ENCODE data around the gene ADAMTS17.
A peak's percentile ranks its signal among the peaks of the same experiment; 100 is the strongest.

The ADAMTS17 gene

GRCh38 chr15:99998661-99999101, 343.1 kb downstream of the ADAMTS17 start:
- DNase-seq (ENCODE audit: low read depth): peak; percentile 3
- no peak overlapping the region for H3K4me3 ChIP-seq (ENCODE audit: low read depth, low read length)
- TF ChIP-seq, protein P1, sequence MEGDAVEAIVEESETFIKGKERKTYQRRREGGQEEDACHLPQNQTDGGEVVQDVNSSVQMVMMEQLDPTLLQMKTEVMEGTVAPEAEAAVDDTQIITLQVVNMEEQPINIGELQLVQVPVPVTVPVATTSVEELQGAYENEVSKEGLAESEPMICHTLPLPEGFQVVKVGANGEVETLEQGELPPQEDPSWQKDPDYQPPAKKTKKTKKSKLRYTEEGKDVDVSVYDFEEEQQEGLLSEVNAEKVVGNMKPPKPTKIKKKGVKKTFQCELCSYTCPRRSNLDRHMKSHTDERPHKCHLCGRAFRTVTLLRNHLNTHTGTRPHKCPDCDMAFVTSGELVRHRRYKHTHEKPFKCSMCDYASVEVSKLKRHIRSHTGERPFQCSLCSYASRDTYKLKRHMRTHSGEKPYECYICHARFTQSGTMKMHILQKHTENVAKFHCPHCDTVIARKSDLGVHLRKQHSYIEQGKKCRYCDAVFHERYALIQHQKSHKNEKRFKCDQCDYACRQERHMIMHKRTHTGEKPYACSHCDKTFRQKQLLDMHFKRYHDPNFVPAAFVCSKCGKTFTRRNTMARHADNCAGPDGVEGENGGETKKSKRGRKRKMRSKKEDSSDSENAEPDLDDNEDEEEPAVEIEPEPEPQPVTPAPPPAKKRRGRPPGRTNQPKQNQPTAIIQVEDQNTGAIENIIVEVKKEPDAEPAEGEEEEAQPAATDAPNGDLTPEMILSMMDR (IDR thresholded peaks at IDR 0.05; ENCODE audit: control insufficient read depth, extremely low read depth, insufficient read depth): no peak

DNA sequence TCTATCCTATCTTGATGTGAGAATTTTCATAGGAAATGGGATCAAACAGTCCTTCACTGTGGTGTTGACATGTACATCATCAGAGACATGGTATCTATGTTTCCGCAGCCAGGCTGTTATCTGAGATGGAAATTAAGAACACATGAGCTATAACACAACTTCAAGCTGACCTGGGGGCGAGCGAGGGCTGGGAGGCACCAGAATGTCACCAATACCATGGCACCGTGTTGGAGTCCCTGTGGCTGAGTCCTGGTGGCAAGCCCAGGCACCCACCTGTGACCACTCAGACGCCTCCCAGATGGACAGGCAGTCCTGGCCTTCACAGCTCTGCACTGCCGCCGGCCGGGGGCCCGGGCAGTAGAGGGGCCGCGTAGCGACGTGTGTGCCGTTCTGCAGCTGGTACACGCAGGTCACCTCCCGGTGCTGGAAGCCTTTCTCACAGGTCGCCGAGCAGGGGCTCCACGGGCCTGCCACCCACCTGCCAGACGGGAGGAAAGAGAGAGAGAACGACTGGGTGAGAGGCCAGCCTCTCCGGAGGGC, 344.6 kb downstream of the ADAMTS17 start:
- DNase-seq (ENCODE audit: low read depth): no peak
- H3K4me3 ChIP-seq (ENCODE audit: low read depth, low read length): no peak overlapping the region
- TF ChIP-seq, protein P1 (IDR thresholded peaks at IDR 0.05; ENCODE audit: control insufficient read depth, extremely low read depth, insufficient read depth): no peak

- DNase-seq (ENCODE audit: low read depth): no peak
Observed at GRCh38 chr15:99996660-99997059, 345.1 kb downstream of the ADAMTS17 start.

GRCh38 chr15:99995543-99995942, 346.2 kb downstream of the ADAMTS17 start:
- DNase-seq (ENCODE audit: low read depth): no peak
- H3K4me3 ChIP-seq (ENCODE audit: low read depth, low read length): no peak overlapping the region
- TF ChIP-seq, protein P1 (IDR thresholded peaks at IDR 0.05; ENCODE audit: control insufficient read depth, extremely low read depth, insufficient read depth): no peak

More at GRCh38 chr15:99996660-99997059, 345.1 kb downstream of the ADAMTS17 start:
- TF ChIP-seq, protein P1 (IDR thresholded peaks at IDR 0.05; ENCODE audit: control insufficient read depth, extremely low read depth, insufficient read depth): no peak
- H3K4me3 ChIP-seq (ENCODE audit: low read depth, low read length): no peak overlapping the region

DNA sequence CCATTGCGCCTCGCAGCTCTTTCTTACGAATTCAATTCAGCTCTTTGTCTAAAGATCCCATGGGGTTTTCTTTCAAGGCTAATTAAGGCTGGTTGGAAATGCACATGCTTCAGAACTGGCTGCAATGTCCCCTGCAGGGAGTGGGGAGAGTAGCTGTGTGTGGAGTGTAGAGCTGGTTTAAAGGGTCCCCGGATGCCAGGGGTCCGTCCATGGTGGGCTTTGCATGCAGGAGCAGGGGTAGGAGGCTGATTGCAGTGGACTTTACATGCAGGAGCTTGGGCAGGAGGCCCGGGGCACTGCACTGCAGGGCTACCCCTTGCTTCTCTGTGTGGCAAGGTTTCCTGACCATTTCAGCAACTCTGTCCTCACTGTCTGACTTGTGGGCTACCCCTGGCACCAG, 346.9 kb downstream of the ADAMTS17 start:
- TF ChIP-seq, protein P1 (IDR thresholded peaks at IDR 0.05; ENCODE audit: control insufficient read depth, extremely low read depth, insufficient read depth): no peak
- H3K4me3 ChIP-seq (ENCODE audit: low read depth, low read length): no peak overlapping the region
- no peak for DNase-seq (ENCODE audit: low read depth)

DNA sequence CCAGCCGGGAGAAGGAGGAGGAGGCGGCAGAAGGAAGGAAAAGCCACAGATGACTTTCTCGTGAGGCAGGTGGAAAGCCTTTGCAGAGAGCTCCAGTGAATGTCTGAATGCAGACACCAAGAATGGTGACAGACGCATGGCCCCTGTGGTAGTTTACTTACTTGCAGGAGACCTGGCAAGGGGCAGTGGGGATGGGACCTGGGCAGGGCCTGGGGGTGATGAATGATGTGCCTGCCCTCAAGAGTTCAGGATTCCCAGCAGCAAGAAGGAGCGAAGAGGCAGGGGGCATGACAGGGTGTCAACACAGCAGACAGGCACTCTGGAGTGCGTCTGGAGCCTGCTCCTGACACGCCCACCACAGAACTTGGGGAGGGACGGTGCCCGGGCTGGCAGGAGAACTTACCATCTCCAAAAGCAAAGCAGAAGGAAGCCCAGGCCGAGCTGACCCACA, 348.1 kb downstream of the ADAMTS17 start:
- no peak overlapping the region for H3K4me3 ChIP-seq (ENCODE audit: low read depth, low read length)
- TF ChIP-seq, protein P1 (IDR thresholded peaks at IDR 0.05; ENCODE audit: control insufficient read depth, extremely low read depth, insufficient read depth): no peak
- DNase-seq (ENCODE audit: low read depth): no peak

GRCh38 chr15:99993262-99993661, 348.5 kb downstream of the ADAMTS17 start:
- DNase-seq (ENCODE audit: low read depth): no peak
- TF ChIP-seq, protein P1 (IDR thresholded peaks at IDR 0.05; ENCODE audit: control insufficient read depth, extremely low read depth, insufficient read depth): no peak
- no peak overlapping the region for H3K4me3 ChIP-seq (ENCODE audit: low read depth, low read length)
